ENCODE measurements around the gene ZSWIM6. TPM values are rescaled to one million over a fixed set of nuclear protein-coding genes. Genes with fewer than 3 reads are reported as not detected.

The ZSWIM6 gene
- polyA plus RNA-seq, 3 donors = 1.7 to 33.5 (median 2.7) TPM

DNA sequence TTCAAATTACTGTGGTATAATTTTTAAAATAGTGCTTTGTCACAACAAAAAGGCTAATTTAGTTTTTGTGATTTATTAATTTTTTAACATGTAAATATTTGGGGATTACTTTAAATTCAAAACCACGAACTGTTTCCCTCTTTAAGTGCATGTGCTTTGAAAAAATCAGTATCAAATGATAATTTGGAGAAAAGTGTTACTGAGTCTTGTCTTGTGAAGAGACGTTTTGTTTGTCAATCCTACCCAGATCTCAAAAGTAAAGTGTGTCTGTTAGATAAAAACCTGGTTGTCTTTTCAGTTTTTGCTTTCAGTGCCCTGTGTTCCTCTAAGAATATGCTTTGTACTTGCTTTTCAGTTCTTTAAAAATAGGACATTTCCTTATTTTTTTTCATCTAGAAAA is 7.7 kb downstream of the ZSWIM6 start:
- DNase-seq = no peak
- Mint-ChIP-seq H3K27me3 (ENCODE audit: low read depth in 3 of 3) (no peaks in the 10 kb centered on the region), H3K9me3 (peaks cover 3 to 10% (median 10%) of the 10 kb centered on the region in 7 donors), H3K36me3 (peaks cover 31 to 49% of the 10 kb centered on the region in 2 donors), H3K4me1 (peaks cover 87% of the 10 kb centered on the region), H3K27ac (no peak overlapping the region), H3K4me3 (peak overlapping the region in 1 of 2 donors; percentile 11)
- H3K27me3 ChIP-seq (ENCODE audit: control insufficient read depth in 2 of 2, insufficient read depth in 2 of 2, low read length in 2 of 2) = no peaks in the 10 kb centered on the region
- H3K79me2 ChIP-seq (ENCODE audit: insufficient read depth, low read length) = peaks cover 100% of the 10 kb centered on the region
- TF ChIP-seq, protein P1, sequence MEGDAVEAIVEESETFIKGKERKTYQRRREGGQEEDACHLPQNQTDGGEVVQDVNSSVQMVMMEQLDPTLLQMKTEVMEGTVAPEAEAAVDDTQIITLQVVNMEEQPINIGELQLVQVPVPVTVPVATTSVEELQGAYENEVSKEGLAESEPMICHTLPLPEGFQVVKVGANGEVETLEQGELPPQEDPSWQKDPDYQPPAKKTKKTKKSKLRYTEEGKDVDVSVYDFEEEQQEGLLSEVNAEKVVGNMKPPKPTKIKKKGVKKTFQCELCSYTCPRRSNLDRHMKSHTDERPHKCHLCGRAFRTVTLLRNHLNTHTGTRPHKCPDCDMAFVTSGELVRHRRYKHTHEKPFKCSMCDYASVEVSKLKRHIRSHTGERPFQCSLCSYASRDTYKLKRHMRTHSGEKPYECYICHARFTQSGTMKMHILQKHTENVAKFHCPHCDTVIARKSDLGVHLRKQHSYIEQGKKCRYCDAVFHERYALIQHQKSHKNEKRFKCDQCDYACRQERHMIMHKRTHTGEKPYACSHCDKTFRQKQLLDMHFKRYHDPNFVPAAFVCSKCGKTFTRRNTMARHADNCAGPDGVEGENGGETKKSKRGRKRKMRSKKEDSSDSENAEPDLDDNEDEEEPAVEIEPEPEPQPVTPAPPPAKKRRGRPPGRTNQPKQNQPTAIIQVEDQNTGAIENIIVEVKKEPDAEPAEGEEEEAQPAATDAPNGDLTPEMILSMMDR (IDR thresholded peaks at IDR 0.05) = no peak
- H3K9me3 ChIP-seq (replicated peaks in 1 of 2; ENCODE audit: control insufficient read depth in 1 of 2, insufficient read depth in 1 of 2, low read length in 2 of 2) = peaks cover 0 to 3% of the 10 kb centered on the region in 2 donors
- no peak overlapping the region for H3K27ac ChIP-seq (ENCODE audit: low read depth in 1 of 2, low read length in 2 of 2)
- no peak overlapping the region for H2AFZ ChIP-seq (ENCODE audit: insufficient read depth, low read depth, low read length, poor library complexity, severe bottlenecking)
- intact Hi-C loops (cut with micrococcal nuclease) = loop anchor here in 1 of 2 donors (10.0 kb wide), 1 partner anchor 285 kb away; no protein-coding TSS in a partner anchor
- H4K20me1 ChIP-seq (ENCODE audit: insufficient read depth, low read length) = peaks cover 100% of the 10 kb centered on the region
- WGBS (ENCODE audit: insufficient coverage) = 100% methylated on average over 1 of the region's 2 CpGs
- H3K4me3 ChIP-seq (replicated peaks in 1 of 3; ENCODE audit: low read depth in 2 of 3, low read length in 3 of 3) = no peak overlapping the region
- H3K9ac ChIP-seq (ENCODE audit: insufficient read depth, low read length, poor library complexity, severe bottlenecking) = no peak overlapping the region
- no peak overlapping the region for H3K4me2 ChIP-seq (replicated peaks; ENCODE audit: extremely low read depth, low read length, poor library complexity, severe bottlenecking)
- H3K4me1 ChIP-seq (ENCODE audit: control insufficient read depth in 1 of 2, insufficient read depth in 2 of 2, low read length in 2 of 2) = peaks cover 43 to 86% of the 10 kb centered on the region in 2 donors
- H3K36me3 ChIP-seq (replicated peaks in 1 of 2; ENCODE audit: control insufficient read depth in 1 of 2, insufficient read depth in 2 of 2, low read length in 2 of 2) = peaks cover 0 to 13% of the 10 kb centered on the region in 2 donors

DNA sequence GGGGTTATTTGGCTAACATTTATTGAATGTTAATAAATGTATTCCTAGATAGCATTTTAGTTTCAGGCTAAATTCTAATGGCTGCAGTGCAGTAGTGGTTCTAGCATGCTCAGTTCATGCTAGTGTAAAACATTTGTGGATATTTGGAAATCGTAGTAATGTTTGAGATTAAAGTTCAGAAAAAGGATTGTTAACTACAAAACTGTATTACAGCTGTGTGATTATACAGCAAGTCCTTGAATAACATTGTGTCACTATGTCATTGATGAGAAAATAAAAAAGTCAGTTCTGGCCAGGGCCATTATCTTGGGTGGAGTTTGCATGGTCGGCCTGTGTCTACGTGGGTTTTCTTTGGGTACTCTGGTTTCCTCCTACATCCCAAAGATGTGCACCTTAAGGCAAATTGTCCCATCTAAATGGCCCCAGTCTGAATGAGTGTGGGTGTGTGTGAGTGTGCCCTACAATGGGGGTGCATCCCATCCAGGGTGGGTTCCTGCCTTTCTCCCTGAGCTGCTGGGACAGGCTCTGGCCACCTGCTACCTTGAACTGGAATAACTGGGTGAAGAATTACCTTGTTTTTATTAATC is 8.8 kb downstream of the ZSWIM6 start:
- Histone ChIP-seq H3K4me1 (ENCODE audit: control insufficient read depth in 1 of 2, insufficient read depth in 2 of 2, low read length in 2 of 2) (peaks cover 37 to 79% of the 10 kb centered on the region in 2 donors), H3K9ac (ENCODE audit: insufficient read depth, low read length, poor library complexity, severe bottlenecking) (no peak overlapping the region), H3K4me2 (replicated peaks; ENCODE audit: extremely low read depth, low read length, poor library complexity, severe bottlenecking) (no peak overlapping the region), H3K9me3 (replicated peaks in 1 of 2; ENCODE audit: control insufficient read depth in 1 of 2, insufficient read depth in 1 of 2, low read length in 2 of 2) (peaks cover 0 to 3% of the 10 kb centered on the region in 2 donors), H3K27ac (ENCODE audit: low read depth in 1 of 2, low read length in 2 of 2) (no peak overlapping the region), H2AFZ (ENCODE audit: insufficient read depth, low read depth, low read length, poor library complexity, severe bottlenecking) (no peak overlapping the region), H3K36me3 (replicated peaks in 1 of 2; ENCODE audit: control insufficient read depth in 1 of 2, insufficient read depth in 2 of 2, low read length in 2 of 2) (peaks cover 0 to 13% of the 10 kb centered on the region in 2 donors), H3K4me3 (replicated peaks in 1 of 3; ENCODE audit: low read depth in 2 of 3, low read length in 3 of 3) (no peak overlapping the region), H4K20me1 (ENCODE audit: insufficient read depth, low read length) (peaks cover 100% of the 10 kb centered on the region), H3K79me2 (ENCODE audit: insufficient read depth, low read length) (peaks cover 100% of the 10 kb centered on the region), H3K27me3 (ENCODE audit: control insufficient read depth in 2 of 2, insufficient read depth in 2 of 2, low read length in 2 of 2) (no peaks in the 10 kb centered on the region)
- TF ChIP-seq, protein P1 (IDR thresholded peaks at IDR 0.05) = no peak
- peaks cover 85% of the 10 kb centered on the region for H3K4me1 Mint-ChIP-seq
- H3K27me3 Mint-ChIP-seq (ENCODE audit: low read depth in 3 of 3) = no peaks in the 10 kb centered on the region
- H3K4me3 Mint-ChIP-seq = no peak overlapping the region
- WGBS (ENCODE audit: insufficient coverage) = no CpG with 5 or more reads among the region's 3 CpGs
- DNase-seq = no peak
- no peak overlapping the region for H3K27ac Mint-ChIP-seq
- peaks cover 3 to 10% (median 10%) of the 10 kb centered on the region in 7 donors for H3K9me3 Mint-ChIP-seq
- intact Hi-C loops (cut with micrococcal nuclease) = no loop called here
- H3K36me3 Mint-ChIP-seq = peaks cover 22 to 40% of the 10 kb centered on the region in 2 donors
